NT2/D1 (cell line): ENCODE data around the gene CX3CL1.

Source experiments
- DNase-seq: peaks from one replicate; pipeline ENCODE4 v3.0.0-alpha.2; 2011; ENCODE audit warnings: low read depth, low spot score
- H3K27me3 ChIP-seq: 2 replicates; pipeline ENCODE4 v1.6.0; 2011; ENCODE audit warnings: mild to moderate bottlenecking; ENCODE audit not compliant: insufficient read length, insufficient read depth
- H3K36me3 ChIP-seq: 2 replicates; pipeline ENCODE4 v1.6.1; 2011; ENCODE audit warnings: mild to moderate bottlenecking, low read length, mixed read lengths; ENCODE audit not compliant: insufficient read depth, insufficient read length
- H3K4me1 ChIP-seq: 2 replicates; pipeline ENCODE4 v1.5.1; 2011; ENCODE audit not compliant: insufficient read depth, insufficient read length
- H3K4me3 ChIP-seq: 2 replicates; pipeline ENCODE4 v1.5.1; 2011; ENCODE audit warnings: low read depth; ENCODE audit not compliant: insufficient read length
- H3K9ac ChIP-seq: 2 replicates; pipeline ENCODE4 v1.6.0; 2011; ENCODE audit warnings: low read depth; ENCODE audit not compliant: insufficient read length
- H3K9me3 ChIP-seq: 2 replicates; pipeline ENCODE4 v1.5.1; 2011; ENCODE audit warnings: mild to moderate bottlenecking, low read length; ENCODE audit not compliant: insufficient read depth
- SUZ12 ChIP-seq: IDR thresholded peaks from 2 replicates; pipeline ENCODE4 v1.6.1; 2011; ENCODE audit not compliant: insufficient read length, insufficient read depth; ENCODE audit errors: extremely low read depth
- YY1 ChIP-seq: IDR thresholded peaks from 2 replicates; pipeline ENCODE4 v1.6.1; 2011; ENCODE audit not compliant: insufficient read length, insufficient read depth
- ZNF274 ChIP-seq: IDR thresholded peaks from 2 replicates; pipeline ENCODE4 v1.6.1; 2011; ENCODE audit warnings: mild to moderate bottlenecking, low read depth, low read length

Gene CX3CL1

DNA sequence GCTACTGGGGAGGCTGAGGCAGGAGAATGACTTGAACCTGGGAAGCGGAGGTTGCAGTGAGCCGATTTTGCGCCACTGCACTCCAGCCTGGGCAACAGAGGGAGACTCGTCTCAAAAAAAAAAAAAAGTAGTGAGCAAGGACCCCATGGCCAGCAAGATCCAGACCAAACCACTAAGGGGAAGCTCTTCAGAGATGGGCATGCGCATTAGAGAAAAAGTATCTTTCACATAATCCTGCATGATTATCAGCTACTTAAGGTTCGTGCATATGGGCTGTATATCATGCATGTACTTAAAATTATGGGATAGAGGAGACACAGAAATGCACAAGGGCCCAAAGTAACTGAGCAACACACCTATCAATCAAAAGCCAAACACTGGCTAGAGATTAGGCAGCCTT is 24.4 kb upstream of the CX3CL1 start:
- Histone ChIP-seq H3K9ac (no peak overlapping the region), H3K36me3 (no peaks in the 10 kb centered on the region), H3K4me3 (no peak overlapping the region), H3K4me1 (no peaks in the 10 kb centered on the region), H3K27me3 (no peaks in the 10 kb centered on the region), H3K9me3 (no peaks in the 10 kb centered on the region)
- no peak for DNase-seq
- TF ChIP-seq SUZ12: no peak
- TF ChIP-seq ZNF274: no peak
- TF ChIP-seq YY1: no peak

GRCh38 chr16:57348327-57348726 is 24.0 kb upstream of the CX3CL1 start:
- Histone ChIP-seq H3K27me3 (no peaks in the 10 kb centered on the region), H3K9ac (no peak overlapping the region), H3K4me1 (no peaks in the 10 kb centered on the region), H3K4me3 (no peak overlapping the region), H3K9me3 (no peaks in the 10 kb centered on the region), H3K36me3 (no peaks in the 10 kb centered on the region)
- no peak for DNase-seq
- TF ChIP-seq YY1 (no peak), SUZ12 (no peak), ZNF274 (no peak)

- no peaks in the 10 kb centered on the region for H3K4me1 ChIP-seq
- no peak overlapping the region for H3K9ac ChIP-seq
- H3K27me3 ChIP-seq: no peaks in the 10 kb centered on the region
- DNase-seq: no peak
- H3K9me3 ChIP-seq: no peaks in the 10 kb centered on the region
- H3K36me3 ChIP-seq: no peaks in the 10 kb centered on the region
- no peak for TF ChIP-seq YY1
- no peak for TF ChIP-seq ZNF274
- no peak for TF ChIP-seq SUZ12
- no peak overlapping the region for H3K4me3 ChIP-seq
These were observed 22.9 kb upstream of the CX3CL1 start for GRCh38 chr16:57349212-57350031.

GRCh38 chr16:57352636-57353047 is 19.6 kb upstream of the CX3CL1 start:
- Histone ChIP-seq H3K9me3 (no peaks in the 10 kb centered on the region), H3K27me3 (no peaks in the 10 kb centered on the region), H3K4me1 (no peaks in the 10 kb centered on the region), H3K36me3 (no peaks in the 10 kb centered on the region), H3K4me3 (no peak overlapping the region), H3K9ac (no peak overlapping the region)
- no peak for DNase-seq
- no peak for TF ChIP-seq ZNF274
- no peak for TF ChIP-seq YY1
- TF ChIP-seq SUZ12: no peak

GRCh38 chr16:57354311-57354710 is 18.0 kb upstream of the CX3CL1 start:
- Histone ChIP-seq H3K4me1 (peaks cover 4% of the 10 kb centered on the region), H3K9ac (no peak overlapping the region), H3K4me3 (no peak overlapping the region), H3K36me3 (no peaks in the 10 kb centered on the region), H3K27me3 (no peaks in the 10 kb centered on the region), H3K9me3 (no peaks in the 10 kb centered on the region)
- no peak for TF ChIP-seq YY1
- no peak for TF ChIP-seq ZNF274
- no peak for DNase-seq

GRCh38 chr16:57355898-57356414 is 16.3 kb upstream of the CX3CL1 start:
- DNase-seq: no peak
- Histone ChIP-seq H3K9me3 (no peaks in the 10 kb centered on the region), H3K4me1 (peaks cover 4% of the 10 kb centered on the region), H3K4me3 (no peak overlapping the region), H3K27me3 (no peaks in the 10 kb centered on the region), H3K9ac (no peak overlapping the region), H3K36me3 (no peaks in the 10 kb centered on the region)
- TF ChIP-seq SUZ12 (no peak), YY1 (no peak), ZNF274 (no peak)

DNA sequence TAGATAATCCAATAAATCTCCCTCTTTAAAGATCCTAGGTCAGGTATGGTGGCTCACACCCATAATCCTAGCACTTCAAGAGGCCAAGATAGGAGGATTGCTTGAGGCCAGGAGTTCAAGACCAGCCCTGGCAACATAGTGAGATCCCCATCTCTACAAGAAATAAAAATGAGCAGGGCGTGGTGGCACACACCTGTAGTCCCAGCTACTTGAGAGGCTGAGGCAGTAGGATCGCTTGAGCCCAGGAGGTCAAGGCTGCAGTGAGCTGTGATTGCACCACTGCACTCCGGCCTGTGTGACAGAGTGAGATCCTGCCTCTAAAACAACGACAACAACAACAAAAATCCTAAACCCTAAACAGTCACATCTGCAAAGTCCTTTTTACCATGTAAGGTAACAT is 15.7 kb upstream of the CX3CL1 start:
- Histone ChIP-seq H3K9me3 (no peaks in the 10 kb centered on the region), H3K4me1 (peaks cover 4% of the 10 kb centered on the region), H3K9ac (no peak overlapping the region), H3K4me3 (no peak overlapping the region), H3K27me3 (no peaks in the 10 kb centered on the region), H3K36me3 (no peaks in the 10 kb centered on the region)
- no peak for DNase-seq
- TF ChIP-seq SUZ12 (no peak), YY1 (no peak), ZNF274 (no peak)
